GM23338 (cell line): ENCODE measurements around the gene CRACR2A. TPM values are rescaled to one million over a fixed set of nuclear protein-coding genes. Genes with fewer than 3 reads are reported as not detected.

Experiments used
- ATAC-seq: fragments of 200-7000 bp; cut with Tn5 transposase; 3 replicates; pipeline ENCODE4 v1.9.1; 2020
- DNase-seq: peaks from one replicate; pipeline ENCODE4 v3.0.0-alpha.2; 2015; ENCODE audit warnings: low spot score
- H2AFZ ChIP-seq: fragments of 200-600 bp; sonication (generic); 2 replicates; pipeline ENCODE4 v1.8.0; 2016; ENCODE audit warnings: antibody characterized with exemption, mild to moderate bottlenecking, moderate library complexity
- H3F3A ChIP-seq: fragments of 200-600 bp; sonication (generic); replicated peaks from 2 replicates; pipeline ENCODE4 v1.8.0; 2017; ENCODE audit warnings: antibody characterized with exemption, mixed run types, low read depth
- H3K27ac ChIP-seq: fragments of 200-600 bp; sonication (generic); 2 replicates; pipeline ENCODE4 v1.6.1; 2016; ENCODE audit warnings: low read depth
- H3K27me3 ChIP-seq: fragments of 200-600 bp; sonication (generic); 2 replicates; pipeline ENCODE4 v1.8.0; 2016; ENCODE audit warnings: mild to moderate bottlenecking, mixed run types, moderate library complexity; ENCODE audit not compliant: insufficient read depth
- H3K36me3 ChIP-seq: fragments of 200-600 bp; sonication (generic); 2 replicates; pipeline ENCODE4 v1.8.0; 2016; ENCODE audit warnings: mild to moderate bottlenecking; ENCODE audit not compliant: insufficient read depth
- H3K4me1 ChIP-seq: fragments of 200-600 bp; sonication (generic); 2 replicates; pipeline ENCODE4 v1.8.0; 2016; ENCODE audit warnings: mild to moderate bottlenecking, moderate library complexity; ENCODE audit not compliant: insufficient read depth
- H3K4me2 ChIP-seq: fragments of 200-600 bp; sonication (generic); 2 replicates; pipeline ENCODE4 v1.7.1; 2017; ENCODE audit warnings: mixed run types
- H3K4me3 ChIP-seq: fragments of 200-600 bp; sonication (generic); 2 replicates; pipeline ENCODE4 v1.6.1; 2016; ENCODE audit warnings: mixed run types
- H3K79me2 ChIP-seq: fragments of 200-600 bp; sonication (generic); replicated peaks from 2 replicates; pipeline ENCODE4 v1.8.0; 2017; ENCODE audit warnings: mild to moderate bottlenecking; ENCODE audit not compliant: insufficient read depth
- H3K9me2 ChIP-seq: fragments of 200-600 bp; sonication (generic); 2 replicates; pipeline ENCODE4 v1.8.0; 2017; ENCODE audit not compliant: insufficient read depth
- H4K20me1 ChIP-seq: fragments of 200-600 bp; sonication (generic); replicated peaks from 2 replicates; pipeline ENCODE4 v1.8.0; 2017; ENCODE audit warnings: mild to moderate bottlenecking; ENCODE audit not compliant: insufficient read depth
- H3K27ac Mint-ChIP-seq: 2 replicates; pipeline ENCODE4 v1.8.0; 2020; ENCODE audit warnings: inconsistent platforms, mild to moderate bottlenecking, moderate library complexity, mixed read lengths
- H3K27me3 Mint-ChIP-seq: 3 replicates; pipeline ENCODE4 v1.8.0; 2022; ENCODE audit warnings: low read depth, mild to moderate bottlenecking, moderate library complexity, mixed read lengths, inconsistent platforms; ENCODE audit not compliant: insufficient read depth, poor library complexity
- H3K36me3 Mint-ChIP-seq: 3 replicates; pipeline ENCODE4 v1.8.0; 2021; ENCODE audit warnings: low read depth, mild to moderate bottlenecking, inconsistent platforms, moderate library complexity, mixed read lengths
- H3K4me1 Mint-ChIP-seq: 3 replicates; pipeline ENCODE4 v1.8.0; 2020; ENCODE audit warnings: mild to moderate bottlenecking, inconsistent platforms, mixed read lengths
- H3K4me3 Mint-ChIP-seq: 3 replicates; pipeline ENCODE4 v1.8.0; 2021; ENCODE audit warnings: moderate library complexity, mild to moderate bottlenecking, inconsistent platforms, mixed read lengths
- H3K9me3 Mint-ChIP-seq: 3 replicates; pipeline ENCODE4 v1.8.0; 2020; ENCODE audit warnings: moderate library complexity, mild to moderate bottlenecking, inconsistent platforms, mixed read lengths
- ETS1 ChIP-seq: IDR thresholded peaks from 2 replicates; pipeline ENCODE4 v1.6.1; 2016; ENCODE audit warnings: antibody characterized with exemption
- EZH2 ChIP-seq: fragments of 200-600 bp; sonication (generic); IDR thresholded peaks from one replicate; pipeline ENCODE4 v1.8.0; 2017; ENCODE audit warnings: antibody characterized with exemption, mild to moderate bottlenecking, low read depth; ENCODE audit not compliant: unreplicated experiment
- EZH2phosphoT487 ChIP-seq: fragments of 200-600 bp; sonication (generic); IDR thresholded peaks from one replicate; pipeline ENCODE4 v1.8.1; 2018; ENCODE audit warnings: antibody characterized with exemption; ENCODE audit not compliant: unreplicated experiment
- NANOG ChIP-seq: IDR thresholded peaks from 2 replicates; pipeline ENCODE4 v1.6.1; 2016; ENCODE audit warnings: antibody characterized with exemption, borderline replicate concordance
- STAT1 ChIP-seq: IDR thresholded peaks from one replicate; pipeline ENCODE4 v1.6.1; 2016; ENCODE audit warnings: antibody characterized with exemption; ENCODE audit not compliant: unreplicated experiment
- ZNF114 ChIP-seq: fragments of 250-450 bp; sonication (Bioruptor Pico); IDR thresholded peaks from 2 replicates; pipeline ENCODE4 v1.5.0; 2020; ENCODE audit warnings: mild to moderate bottlenecking, moderate library complexity
- polyA plus RNA-seq: library from polyadenylated mRNA; unstranded; fragments of >200 nt; fragmentation: Nextera tagmentation; extraction: Ambion mirVana; gene quantifications from 2 replicates; pipeline ENCODE4 v1.2.1, GENCODE V29; 2016
- total RNA-seq: library from RNA; depleted of rRNA; stranded (reverse); fragments of >200 nt; shearing (Covaris generic); gene quantifications from 2 replicates; pipeline ENCODE4 v1.2.3, GENCODE V29; 2014
- TF ChIP-seq, protein P1 (sequence below), 2 experiments: fragments of 200-600 bp in 1 of 2; sonication (generic) in 1 of 2; conservative IDR thresholded peaks; 2 replicates each; pipeline versions ENCODE4 v1.5.1 to v1.6.1; 2016 to 2017; ENCODE audit warnings: antibody characterized with exemption in 2 of 2, low read depth in 2 of 2, mild to moderate bottlenecking in 2 of 2, moderate library complexity in 1 of 2
- TF ChIP-seq, protein P2 (sequence below): IDR thresholded peaks from one replicate; pipeline ENCODE4 v1.6.1; 2018; ENCODE audit warnings: antibody characterized with exemption; ENCODE audit not compliant: unreplicated experiment

Gene CRACR2A
- total and polyA plus RNA-seq, 2 experiments from 2014 or later = 1.5 to 3.0 TPM

- TF ChIP-seq ETS1 = no peak
These were observed 20.0 kb downstream of the CRACR2A start (continued) for GRCh38 chr12:3732901-3733300.

DNA sequence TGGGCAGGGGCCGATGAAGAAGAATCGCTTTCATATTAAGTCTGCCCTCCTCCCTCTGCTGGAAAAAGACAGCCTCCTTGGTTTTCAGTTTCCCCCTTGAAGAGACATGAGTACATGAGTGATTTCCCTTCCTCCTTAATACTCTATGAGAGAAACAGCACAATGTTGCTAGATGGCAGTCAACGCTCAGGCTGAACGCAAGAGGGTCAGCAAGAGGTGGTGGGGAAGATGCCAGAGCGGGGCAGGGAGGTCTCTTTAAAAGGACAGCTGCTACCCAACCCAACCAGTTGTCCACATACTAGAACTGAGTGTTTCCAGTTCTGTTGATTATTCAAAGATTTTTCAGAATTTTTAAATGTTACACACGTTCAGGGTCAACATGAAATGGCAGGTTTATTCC lies 22.8 kb downstream of the CRACR2A start:
- Histone ChIP-seq H3K4me3 (no peak overlapping the region), H2AFZ (no peak overlapping the region), H3F3A (no peaks in the 10 kb centered on the region), H3K27me3 (no peaks in the 10 kb centered on the region), H3K79me2 (no peaks in the 10 kb centered on the region), H3K9me2 (no peaks in the 10 kb centered on the region), H3K4me1 (peaks cover 15% of the 10 kb centered on the region), H4K20me1 (no peaks in the 10 kb centered on the region), H3K36me3 (no peaks in the 10 kb centered on the region), H3K27ac (no peak overlapping the region), H3K4me2 (no peak overlapping the region)
- Mint-ChIP-seq H3K4me3 (no peak overlapping the region), H3K4me1 (peaks cover 38% of the 10 kb centered on the region), H3K27ac (no peak overlapping the region), H3K36me3 (peaks cover 3% of the 10 kb centered on the region; the same call in 2 of the 3 replicates), H3K9me3 (peaks cover 3% of the 10 kb centered on the region; the same call in 2 of the 3 replicates), H3K27me3 (peaks cover 2% of the 10 kb centered on the region)
- DNase-seq (no peak), ATAC-seq (no peak)
- TF ChIP-seq NANOG = no peak
- TF ChIP-seq, protein P1, sequence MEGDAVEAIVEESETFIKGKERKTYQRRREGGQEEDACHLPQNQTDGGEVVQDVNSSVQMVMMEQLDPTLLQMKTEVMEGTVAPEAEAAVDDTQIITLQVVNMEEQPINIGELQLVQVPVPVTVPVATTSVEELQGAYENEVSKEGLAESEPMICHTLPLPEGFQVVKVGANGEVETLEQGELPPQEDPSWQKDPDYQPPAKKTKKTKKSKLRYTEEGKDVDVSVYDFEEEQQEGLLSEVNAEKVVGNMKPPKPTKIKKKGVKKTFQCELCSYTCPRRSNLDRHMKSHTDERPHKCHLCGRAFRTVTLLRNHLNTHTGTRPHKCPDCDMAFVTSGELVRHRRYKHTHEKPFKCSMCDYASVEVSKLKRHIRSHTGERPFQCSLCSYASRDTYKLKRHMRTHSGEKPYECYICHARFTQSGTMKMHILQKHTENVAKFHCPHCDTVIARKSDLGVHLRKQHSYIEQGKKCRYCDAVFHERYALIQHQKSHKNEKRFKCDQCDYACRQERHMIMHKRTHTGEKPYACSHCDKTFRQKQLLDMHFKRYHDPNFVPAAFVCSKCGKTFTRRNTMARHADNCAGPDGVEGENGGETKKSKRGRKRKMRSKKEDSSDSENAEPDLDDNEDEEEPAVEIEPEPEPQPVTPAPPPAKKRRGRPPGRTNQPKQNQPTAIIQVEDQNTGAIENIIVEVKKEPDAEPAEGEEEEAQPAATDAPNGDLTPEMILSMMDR (conservative IDR thresholded peaks at IDR 0.05; ENCODE audit: low read depth in 2 of 2) = 0 out of 4 replicates have a peak, but pooled peaks of 1 of the 2 experiments have one; percentile 6

DNA sequence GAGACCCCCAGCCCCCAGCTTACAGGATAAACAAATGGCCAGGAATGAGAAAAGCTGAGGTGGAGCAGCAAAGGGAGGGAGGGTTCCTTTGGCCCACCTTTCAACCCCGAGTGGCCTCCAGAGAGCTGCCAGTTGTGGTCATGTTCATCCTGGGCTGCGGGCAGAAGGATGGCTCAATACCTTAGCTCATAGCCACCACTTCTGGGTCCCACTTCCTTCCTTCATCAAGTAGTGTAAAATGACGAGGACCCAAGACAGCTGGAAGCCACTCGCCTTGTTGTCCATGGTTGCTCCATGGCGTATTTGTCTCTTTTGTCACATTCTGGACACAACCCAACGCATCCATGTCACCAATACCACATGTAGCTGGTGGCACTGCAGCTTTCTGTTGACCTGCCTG lies 24.2 kb downstream of the CRACR2A start:
- Histone ChIP-seq H3K4me2 (no peak overlapping the region), H3K4me3 (no peak overlapping the region), H4K20me1 (no peaks in the 10 kb centered on the region), H3K4me1 (peaks cover 15% of the 10 kb centered on the region), H3K27me3 (no peaks in the 10 kb centered on the region), H3K9me2 (no peaks in the 10 kb centered on the region), H3F3A (no peaks in the 10 kb centered on the region), H3K36me3 (no peaks in the 10 kb centered on the region), H3K79me2 (no peaks in the 10 kb centered on the region), H2AFZ (no peak overlapping the region), H3K27ac (no peak overlapping the region)
- no peak overlapping the region for H3K27ac Mint-ChIP-seq
- peaks cover 12% of the 10 kb centered on the region for H3K9me3 Mint-ChIP-seq
- H3K4me3 Mint-ChIP-seq = no peak overlapping the region
- ATAC-seq (no peak), DNase-seq (no peak)
- no peaks in the 10 kb centered on the region for H3K27me3 Mint-ChIP-seq
- peaks cover 12% of the 10 kb centered on the region for H3K36me3 Mint-ChIP-seq
- H3K4me1 Mint-ChIP-seq = peaks cover 39% of the 10 kb centered on the region
- TF ChIP-seq, protein P1 (conservative IDR thresholded peaks at IDR 0.05; ENCODE audit: low read depth in 2 of 2) = no peak
- TF ChIP-seq, protein P2, sequence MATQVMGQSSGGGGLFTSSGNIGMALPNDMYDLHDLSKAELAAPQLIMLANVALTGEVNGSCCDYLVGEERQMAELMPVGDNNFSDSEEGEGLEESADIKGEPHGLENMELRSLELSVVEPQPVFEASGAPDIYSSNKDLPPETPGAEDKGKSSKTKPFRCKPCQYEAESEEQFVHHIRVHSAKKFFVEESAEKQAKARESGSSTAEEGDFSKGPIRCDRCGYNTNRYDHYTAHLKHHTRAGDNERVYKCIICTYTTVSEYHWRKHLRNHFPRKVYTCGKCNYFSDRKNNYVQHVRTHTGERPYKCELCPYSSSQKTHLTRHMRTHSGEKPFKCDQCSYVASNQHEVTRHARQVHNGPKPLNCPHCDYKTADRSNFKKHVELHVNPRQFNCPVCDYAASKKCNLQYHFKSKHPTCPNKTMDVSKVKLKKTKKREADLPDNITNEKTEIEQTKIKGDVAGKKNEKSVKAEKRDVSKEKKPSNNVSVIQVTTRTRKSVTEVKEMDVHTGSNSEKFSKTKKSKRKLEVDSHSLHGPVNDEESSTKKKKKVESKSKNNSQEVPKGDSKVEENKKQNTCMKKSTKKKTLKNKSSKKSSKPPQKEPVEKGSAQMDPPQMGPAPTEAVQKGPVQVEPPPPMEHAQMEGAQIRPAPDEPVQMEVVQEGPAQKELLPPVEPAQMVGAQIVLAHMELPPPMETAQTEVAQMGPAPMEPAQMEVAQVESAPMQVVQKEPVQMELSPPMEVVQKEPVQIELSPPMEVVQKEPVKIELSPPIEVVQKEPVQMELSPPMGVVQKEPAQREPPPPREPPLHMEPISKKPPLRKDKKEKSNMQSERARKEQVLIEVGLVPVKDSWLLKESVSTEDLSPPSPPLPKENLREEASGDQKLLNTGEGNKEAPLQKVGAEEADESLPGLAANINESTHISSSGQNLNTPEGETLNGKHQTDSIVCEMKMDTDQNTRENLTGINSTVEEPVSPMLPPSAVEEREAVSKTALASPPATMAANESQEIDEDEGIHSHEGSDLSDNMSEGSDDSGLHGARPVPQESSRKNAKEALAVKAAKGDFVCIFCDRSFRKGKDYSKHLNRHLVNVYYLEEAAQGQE = no peak
- TF ChIP-seq EZH2phosphoT487 (no peak), EZH2 (no peak), STAT1 (no peak), ZNF114 (CRISPR knock-in tag) (no peak)
